Activated naive CD8-positive, alpha-beta T cell treated with anti-CD3 and anti-CD28 coated beads, Interleukin-2, amount 10 ng/mL, durations not matched to agents 7 days and 5 days (primary cell): ENCODE results near the gene SCP2D1. TPM values are rescaled to one million over a fixed set of nuclear protein-coding genes. Genes with fewer than 3 reads are reported as not detected.
"Not testable (repeated sequence)": the region's sequence is repeated elsewhere in the genome, so short reads cannot be mapped to it uniquely, and the experiment has no call there.

Source experiments
- ATAC-seq: fragments of 150-1000 bp; cut with Tn5 transposase; one replicate; pipeline ENCODE4 v1.10.0; 2021; ENCODE audit warnings: low read depth, moderate library complexity
- POLR2A ChIA-PET: fragments of 350-600 bp; sonication (Branson Sonifier 250); formaldehyde crosslinking; loops from one replicate; lab custom pipeline; 2021; ENCODE audit warnings: antibody characterized with exemption; lab: Charles Lee
- DNase-seq: peaks from one replicate; pipeline ENCODE4 v3.0.0; 2021
- H3K27ac Mint-ChIP-seq: one replicate; pipeline ENCODE4 v1.8.0; 2022; ENCODE audit warnings: mild to moderate bottlenecking, mixed read lengths
- H3K27me3 Mint-ChIP-seq: one replicate; pipeline ENCODE4 v1.8.0; 2022; ENCODE audit warnings: mild to moderate bottlenecking, moderate library complexity, mixed read lengths
- H3K36me3 Mint-ChIP-seq: one replicate; pipeline ENCODE4 v1.8.0; 2021; ENCODE audit warnings: mild to moderate bottlenecking, mixed read lengths
- H3K4me1 Mint-ChIP-seq: one replicate; pipeline ENCODE4 v1.8.0; 2021; ENCODE audit warnings: mixed read lengths
- H3K4me3 Mint-ChIP-seq: one replicate; pipeline ENCODE4 v1.8.0; 2022; ENCODE audit warnings: mild to moderate bottlenecking, moderate library complexity, mixed read lengths
- H3K9me3 Mint-ChIP-seq: one replicate; pipeline ENCODE4 v1.8.0; 2021; ENCODE audit warnings: mixed read lengths
- total RNA-seq, 2 experiments: library from RNA; stranded (reverse); gene quantifications; one replicate each; pipeline ENCODE4 v1.2.3, GENCODE V29; 2021

SCP2D1 gene
- total RNA-seq, result not detected

GRCh38 chr20:18813483-18813882 is at the start of gene SCP2D1:
Gene SCP2D1, plus strand, starts transcription at chr20:18813783. Its CDS starts 33 bp downstream, at chr20:18813816.
- ATAC-seq (no peak), DNase-seq (no peak)
- no peak within 1 kb of the TSS for H3K27ac Mint-ChIP-seq
- no peaks in the 10 kb centered on the region for H3K27me3 Mint-ChIP-seq
- H3K4me3 Mint-ChIP-seq, result no peak within 1 kb of the TSS
- H3K4me1 Mint-ChIP-seq, result no peaks in the 10 kb centered on the region
- POLR2A ChIA-PET, result no interaction called here
- H3K36me3 Mint-ChIP-seq, result no peaks in the 10 kb centered on the region
- H3K9me3 Mint-ChIP-seq, result no peaks in the 10 kb centered on the region

GRCh38 chr20:18767676-18768075 is 45.9 kb upstream of the SCP2D1 start:
- ATAC-seq (no peak), DNase-seq (no peak)
- no peak overlapping the region for H3K4me3 Mint-ChIP-seq
- H3K36me3 Mint-ChIP-seq, result peaks cover 6% of the 10 kb centered on the region
- peaks cover 15% of the 10 kb centered on the region for H3K27me3 Mint-ChIP-seq
- H3K4me1 Mint-ChIP-seq, result no peaks in the 10 kb centered on the region
- H3K27ac Mint-ChIP-seq, result no peak overlapping the region
- H3K9me3 Mint-ChIP-seq, result no peaks in the 10 kb centered on the region
- POLR2A ChIA-PET, result no interaction called here

DNA sequence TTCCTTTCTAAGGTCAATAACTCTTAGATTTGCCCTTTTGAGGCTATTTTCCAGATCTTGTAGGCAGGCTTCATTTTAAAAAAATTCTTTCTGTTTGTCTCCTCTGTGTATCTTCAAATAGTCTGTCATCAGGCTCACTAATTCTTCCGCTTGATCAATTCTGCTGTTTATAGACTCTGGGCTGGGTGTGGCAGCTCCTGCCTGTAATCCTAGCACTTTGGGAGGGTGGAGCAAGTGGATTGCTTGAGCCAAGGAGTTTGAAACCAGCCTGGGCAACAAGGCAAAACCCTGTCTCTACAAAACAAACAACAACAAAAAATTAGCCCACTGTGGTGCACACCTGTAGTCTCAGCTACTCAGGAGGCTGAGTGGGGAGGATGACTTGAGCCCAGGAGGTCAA is 40.0 kb upstream of the SCP2D1 start:
- Mint-ChIP-seq H3K27ac (no peak overlapping the region), H3K4me3 (no peak overlapping the region), H3K36me3 (no peaks in the 10 kb centered on the region), H3K27me3 (peaks cover 15% of the 10 kb centered on the region), H3K4me1 (no peaks in the 10 kb centered on the region), H3K9me3 (no peaks in the 10 kb centered on the region)
- POLR2A ChIA-PET, result no interaction called here
- no peak for DNase-seq
- no peak for ATAC-seq

DNA sequence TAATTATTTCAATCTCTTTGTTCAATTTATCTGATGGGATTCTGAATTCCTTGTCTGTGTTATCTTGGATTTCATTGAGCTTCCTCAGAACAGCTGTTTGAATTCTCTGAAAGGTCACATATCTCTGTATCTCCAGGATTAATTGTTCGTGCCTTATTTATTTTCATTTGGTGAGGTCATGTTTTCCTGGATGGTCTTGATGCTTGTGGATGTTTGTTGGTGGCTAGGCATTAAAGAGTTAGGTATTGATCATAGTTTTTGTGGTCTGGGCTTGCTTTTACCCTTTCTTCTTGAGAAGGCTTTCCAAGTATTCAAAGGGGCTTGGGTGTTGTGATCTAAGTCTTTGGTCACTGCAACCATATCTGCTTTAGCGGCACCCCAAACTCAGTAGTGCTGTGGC is 39.4 kb upstream of the SCP2D1 start:
- H3K27ac Mint-ChIP-seq, result no peak overlapping the region
- no peaks in the 10 kb centered on the region for H3K36me3 Mint-ChIP-seq
- no peak overlapping the region for H3K4me3 Mint-ChIP-seq
- ATAC-seq, result no peak
- no peak for DNase-seq
- H3K9me3 Mint-ChIP-seq, result no peaks in the 10 kb centered on the region
- POLR2A ChIA-PET, result no interaction called here
- no peaks in the 10 kb centered on the region for H3K4me1 Mint-ChIP-seq
- peaks cover 15% of the 10 kb centered on the region for H3K27me3 Mint-ChIP-seq

DNA sequence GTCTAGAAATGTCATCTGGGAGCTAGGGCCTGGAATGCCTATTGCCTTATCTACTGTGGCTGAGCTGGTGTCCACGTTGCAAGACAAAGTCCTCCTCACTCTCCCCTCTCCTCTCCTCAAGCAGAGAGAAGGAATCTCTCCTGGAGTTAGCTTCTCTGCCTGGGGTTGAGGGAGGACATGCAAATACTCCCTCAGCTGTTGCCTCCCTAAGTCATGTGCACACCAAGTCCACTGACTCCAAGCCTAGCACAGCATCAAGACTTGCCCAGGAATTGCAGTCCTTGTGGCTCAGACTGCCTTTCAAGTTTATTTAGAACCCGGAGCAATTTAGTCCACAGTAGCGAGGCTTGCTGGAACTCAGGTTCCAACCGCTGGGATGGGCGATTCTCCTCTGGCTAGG is 38.0 kb upstream of the SCP2D1 start:
- Mint-ChIP-seq H3K9me3 (no peaks in the 10 kb centered on the region), H3K4me3 (no peak overlapping the region), H3K27me3 (peaks cover 15% of the 10 kb centered on the region), H3K36me3 (no peaks in the 10 kb centered on the region), H3K4me1 (no peaks in the 10 kb centered on the region), H3K27ac (no peak overlapping the region)
- ATAC-seq, result no peak
- no peak for DNase-seq
- POLR2A ChIA-PET, result no interaction called here

DNA sequence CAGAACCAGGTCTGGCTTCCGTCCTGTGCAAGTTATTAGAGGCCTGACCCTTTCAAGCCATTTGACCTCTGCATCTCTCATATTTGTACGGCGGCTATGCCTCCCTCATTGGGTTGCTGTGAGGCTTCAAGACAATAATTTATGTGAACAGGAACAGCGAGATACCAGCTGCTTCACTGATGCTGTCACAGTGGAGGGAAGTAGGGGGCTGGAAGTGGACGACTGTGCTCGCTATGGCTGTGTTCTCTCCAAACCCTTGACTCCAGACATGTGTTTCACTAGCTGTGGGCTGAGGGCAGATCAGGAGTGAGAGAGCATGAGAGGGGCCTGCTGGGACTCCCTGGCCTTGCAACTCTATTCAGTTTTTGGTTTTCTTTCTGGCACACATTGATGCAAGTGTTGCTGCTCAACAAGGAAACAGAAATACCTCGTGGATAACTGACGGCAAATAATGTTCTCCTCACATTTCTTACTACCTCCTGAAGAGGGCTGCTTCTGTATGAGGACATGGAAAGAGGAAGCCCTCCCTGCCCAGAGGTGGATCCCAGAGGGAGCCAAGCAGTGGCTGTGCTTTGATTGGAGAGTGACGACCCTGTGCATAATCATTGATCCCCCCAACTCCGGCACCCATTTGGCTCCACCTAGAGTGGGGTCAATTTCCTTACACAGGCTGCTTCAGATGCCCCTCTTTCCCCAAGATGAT is 34.7 kb upstream of the SCP2D1 start:
- Mint-ChIP-seq H3K4me1 (no peaks in the 10 kb centered on the region), H3K27me3 (no peaks in the 10 kb centered on the region), H3K9me3 (no peaks in the 10 kb centered on the region), H3K4me3 (no peak overlapping the region), H3K36me3 (no peaks in the 10 kb centered on the region), H3K27ac (no peak overlapping the region)
- no peak for ATAC-seq
- no peak for DNase-seq
- POLR2A ChIA-PET, result no interaction called here

DNA sequence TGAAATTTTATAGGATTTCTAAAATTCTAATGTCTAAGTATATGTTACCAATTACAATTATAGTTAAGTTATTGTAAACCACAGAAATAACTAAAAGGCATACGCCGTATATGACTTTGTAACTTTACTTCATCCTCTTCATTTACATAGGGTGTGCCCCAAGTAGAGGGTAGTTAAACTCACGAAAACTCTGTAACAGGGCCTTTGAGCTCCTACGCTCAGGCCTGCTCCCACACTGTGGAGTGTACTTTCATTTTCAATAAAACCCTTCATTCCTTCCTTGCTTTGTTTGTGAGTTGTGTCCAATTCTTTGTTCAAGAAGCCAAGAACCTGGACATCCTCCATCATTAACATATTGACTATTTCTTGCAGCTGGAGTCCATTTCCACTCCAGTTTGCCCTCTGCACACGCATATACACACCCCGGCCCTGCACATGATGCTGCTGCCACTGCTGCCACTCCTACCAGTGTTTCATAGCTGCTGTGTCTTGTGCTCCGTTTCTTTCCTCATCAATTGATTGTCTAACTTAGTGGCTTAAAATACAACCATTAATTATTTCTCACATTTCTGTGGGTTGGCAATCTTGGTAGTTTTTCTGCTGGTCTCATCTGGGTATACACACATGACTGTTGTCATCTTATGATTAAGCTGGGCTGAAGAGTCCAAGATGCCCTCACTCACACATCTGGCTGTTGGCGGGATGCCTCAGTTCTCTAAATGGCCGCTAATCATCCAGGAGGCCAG is 33.0 kb upstream of the SCP2D1 start:
- Mint-ChIP-seq H3K27ac (no peak overlapping the region), H3K4me1 (no peaks in the 10 kb centered on the region), H3K4me3 (no peak overlapping the region), H3K36me3 (no peaks in the 10 kb centered on the region), H3K9me3 (no peaks in the 10 kb centered on the region), H3K27me3 (no peaks in the 10 kb centered on the region)
- ATAC-seq (no peak), DNase-seq (no peak)
- POLR2A ChIA-PET, result no interaction called here

DNA sequence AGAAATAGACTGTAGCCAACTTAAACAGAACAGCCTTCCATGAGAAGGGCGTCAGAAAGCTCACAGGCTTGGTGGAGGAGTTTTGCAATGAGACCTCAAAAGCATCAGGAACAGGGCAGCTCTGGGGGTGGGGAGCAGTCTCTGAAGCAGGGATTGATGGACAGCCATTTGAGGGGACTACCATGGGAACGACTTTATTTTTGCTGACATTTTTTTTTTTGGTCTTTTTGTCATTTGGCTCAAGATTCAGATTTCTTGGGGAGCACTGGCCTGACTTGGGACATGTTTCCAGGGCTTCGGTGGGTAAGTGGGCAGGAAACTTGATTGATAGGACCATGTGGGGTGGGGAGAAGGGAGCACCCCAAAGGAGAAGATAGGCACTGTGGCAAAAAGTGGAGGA is 32.1 kb upstream of the SCP2D1 start:
- ATAC-seq (no peak), DNase-seq (no peak)
- Mint-ChIP-seq H3K4me1 (no peaks in the 10 kb centered on the region), H3K36me3 (no peaks in the 10 kb centered on the region), H3K9me3 (no peaks in the 10 kb centered on the region), H3K27ac (no peak overlapping the region), H3K27me3 (no peaks in the 10 kb centered on the region), H3K4me3 (no peak overlapping the region)
- POLR2A ChIA-PET, result no interaction called here

DNA sequence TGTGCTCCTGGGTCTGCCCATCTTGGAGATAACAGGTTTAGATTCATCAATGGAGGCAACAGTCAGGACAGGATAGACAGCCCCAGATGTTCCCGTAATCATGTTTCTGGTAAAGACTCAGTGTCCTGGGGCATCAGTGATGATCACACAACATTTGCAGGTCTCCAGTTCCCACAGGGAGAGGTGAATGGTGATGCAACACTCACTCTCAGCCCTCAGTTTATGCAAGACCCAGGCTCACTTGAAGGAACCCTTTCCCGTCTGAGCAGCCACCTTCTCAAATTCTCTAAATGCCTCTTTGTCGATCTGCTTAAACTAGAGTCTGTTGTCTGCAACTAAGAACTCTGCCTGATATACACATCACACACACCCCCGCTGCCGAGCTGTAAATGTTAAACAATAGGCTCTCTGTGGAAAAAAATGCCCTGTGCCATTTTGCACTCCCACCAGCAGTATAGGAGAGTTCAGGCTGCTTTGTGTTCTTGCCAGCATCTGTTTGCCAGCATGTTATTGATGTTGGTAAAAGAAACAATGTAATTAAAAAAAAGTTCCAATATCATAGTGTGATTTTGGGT is 30.1 kb upstream of the SCP2D1 start:
- DNase-seq, result no peak
- H3K36me3 Mint-ChIP-seq, result no peaks in the 10 kb centered on the region
- no peak for ATAC-seq
- H3K27ac Mint-ChIP-seq, result no peak overlapping the region
- POLR2A ChIA-PET, result no interaction called here
- peaks cover 5% of the 10 kb centered on the region for H3K27me3 Mint-ChIP-seq
- no peaks in the 10 kb centered on the region for H3K4me1 Mint-ChIP-seq
- H3K4me3 Mint-ChIP-seq, result no peak overlapping the region
- peaks cover 3% of the 10 kb centered on the region for H3K9me3 Mint-ChIP-seq

DNA sequence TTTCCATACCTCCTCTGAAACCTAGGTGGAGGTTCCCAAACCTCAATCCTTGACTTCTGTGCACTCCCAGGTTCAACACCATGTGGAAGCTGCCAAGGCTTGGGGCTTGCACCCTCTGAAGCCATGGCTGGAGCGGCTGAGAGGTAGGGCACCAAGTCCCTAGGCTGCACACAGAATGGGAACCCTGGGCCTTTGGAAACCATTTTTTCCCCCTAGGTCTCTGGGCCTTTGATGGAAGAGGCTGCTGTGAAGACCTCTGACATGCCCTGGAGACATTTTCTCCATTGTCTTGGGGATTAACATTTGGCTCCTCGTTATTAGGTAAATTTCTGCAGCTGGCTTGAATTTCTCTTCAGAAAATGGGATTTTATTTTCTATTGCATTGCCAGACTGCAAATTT is 26.5 kb upstream of the SCP2D1 start:
- H3K27ac Mint-ChIP-seq, H3K4me1 Mint-ChIP-seq, H3K36me3 Mint-ChIP-seq, ATAC-seq, H3K4me3 Mint-ChIP-seq, H3K9me3 Mint-ChIP-seq, POLR2A ChIA-PET, DNase-seq, H3K27me3 Mint-ChIP-seq: not testable (repeated sequence)

DNA sequence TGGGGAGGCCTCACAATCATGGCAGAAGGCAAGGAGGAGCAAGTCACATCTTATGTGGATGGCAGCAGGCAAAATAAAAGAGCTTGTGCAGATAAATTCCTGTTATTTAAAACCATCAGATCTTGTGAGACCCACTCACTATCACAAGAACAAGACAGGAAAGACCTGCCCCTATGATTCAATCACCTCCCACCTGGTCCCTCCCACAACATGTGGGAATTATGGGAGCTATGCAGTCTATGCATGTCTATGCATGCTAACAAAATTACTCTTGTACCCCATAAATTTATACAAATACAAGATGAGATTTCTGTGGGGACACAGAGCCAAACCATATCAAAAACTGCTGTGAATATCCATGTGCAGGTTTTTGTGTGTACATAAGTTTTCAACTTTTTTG is 25.6 kb upstream of the SCP2D1 start:
- no peaks in the 10 kb centered on the region for H3K4me1 Mint-ChIP-seq
- POLR2A ChIA-PET, result no interaction called here
- peaks cover 5% of the 10 kb centered on the region for H3K27me3 Mint-ChIP-seq
- no peak overlapping the region for H3K27ac Mint-ChIP-seq
- H3K9me3 Mint-ChIP-seq, result peaks cover 3% of the 10 kb centered on the region
- no peak overlapping the region for H3K4me3 Mint-ChIP-seq
- no peaks in the 10 kb centered on the region for H3K36me3 Mint-ChIP-seq
- no peak for DNase-seq
- ATAC-seq, result no peak

- ATAC-seq (no peak), DNase-seq (no peak)
- H3K9me3 Mint-ChIP-seq, result peaks cover 3% of the 10 kb centered on the region
- H3K36me3 Mint-ChIP-seq, result peaks cover 2% of the 10 kb centered on the region
- no peak overlapping the region for H3K4me3 Mint-ChIP-seq
- no peak overlapping the region for H3K27ac Mint-ChIP-seq
- peaks cover 8% of the 10 kb centered on the region for H3K4me1 Mint-ChIP-seq
- H3K27me3 Mint-ChIP-seq, result peaks cover 5% of the 10 kb centered on the region
- POLR2A ChIA-PET, result interaction anchor here (0.6 kb wide), 1 partner anchor 1262 kb away, joined by 3 read pairs; the partner anchor contains the start of genes CFAP61 and CRNKL1
Measured at GRCh38 chr20:18790787-18791186, 22.8 kb upstream of the SCP2D1 start.

GRCh38 chr20:18793625-18794427 is 19.8 kb upstream of the SCP2D1 start:
- H3K4me1 Mint-ChIP-seq, result peaks cover 8% of the 10 kb centered on the region
- peak overlapping the region; percentile 95 for H3K27ac Mint-ChIP-seq
- H3K4me3 Mint-ChIP-seq, result peak overlapping the region; percentile 92
- H3K9me3 Mint-ChIP-seq, result peaks cover 4% of the 10 kb centered on the region
- H3K27me3 Mint-ChIP-seq, result no peaks in the 10 kb centered on the region
- POLR2A ChIA-PET, result interaction anchor here (0.6 to 1.3 kb wide), 5 partner anchors 8 to 1112 kb away, joined by 3 to 5 read pairs (median 3); partner anchors contain the start of gene RRBP1
- H3K36me3 Mint-ChIP-seq, result peaks cover 2% of the 10 kb centered on the region
- peak; percentile 77 for DNase-seq
- peak; percentile 96 for ATAC-seq
